ENCODE results near the gene TLR3. TPM values are rescaled to one million over a fixed set of nuclear protein-coding genes. Genes with fewer than 3 reads are reported as not detected.

The TLR3 gene
- total RNA-seq, 4 donors from 2014 or later: 0.47 to 2.5 (median 1.4) TPM

DNA sequence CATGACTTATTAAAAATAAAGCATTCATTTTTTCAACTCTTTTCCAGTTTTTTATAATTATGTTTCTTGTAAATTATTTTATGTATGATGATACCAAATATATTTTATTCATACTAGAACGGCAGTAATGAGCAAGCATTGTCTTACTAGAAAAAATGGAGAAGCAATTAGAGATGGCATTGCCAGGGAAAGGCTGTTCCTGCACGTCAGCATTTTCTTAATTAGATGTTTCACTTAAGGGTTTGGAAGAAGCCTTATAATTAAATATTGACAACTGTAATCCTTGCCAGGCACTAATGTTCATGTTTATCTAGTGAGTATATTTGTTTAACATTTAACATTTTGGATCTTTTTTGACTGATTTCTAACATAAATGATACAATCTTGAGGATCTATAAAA lies 52.1 kb downstream of the TLR3 start:
- no peaks in the 10 kb centered on the region for H3K9me3 ChIP-seq
- no peak for DNase-seq
- no peaks in the 10 kb centered on the region for H3K36me3 ChIP-seq
- intact Hi-C loops (cut with DNase I; ENCODE audit: low total_unique reads) (no loop called here), in situ Hi-C loops (cut with MboI; ENCODE audit: low sequenced_read_pairs in 4 of 4) (no loop called here)
- H3K27ac ChIP-seq: no peak overlapping the region
- ATAC-seq: no peak
- no peak overlapping the region for H3K4me3 ChIP-seq
- peaks cover 0 to 2% (median 0%) of the 10 kb centered on the region in 3 donors for H3K27me3 ChIP-seq
- TF ChIP-seq POLR2A (IDR thresholded peaks at IDR 0.05): no peak
- TF ChIP-seq, protein P1, sequence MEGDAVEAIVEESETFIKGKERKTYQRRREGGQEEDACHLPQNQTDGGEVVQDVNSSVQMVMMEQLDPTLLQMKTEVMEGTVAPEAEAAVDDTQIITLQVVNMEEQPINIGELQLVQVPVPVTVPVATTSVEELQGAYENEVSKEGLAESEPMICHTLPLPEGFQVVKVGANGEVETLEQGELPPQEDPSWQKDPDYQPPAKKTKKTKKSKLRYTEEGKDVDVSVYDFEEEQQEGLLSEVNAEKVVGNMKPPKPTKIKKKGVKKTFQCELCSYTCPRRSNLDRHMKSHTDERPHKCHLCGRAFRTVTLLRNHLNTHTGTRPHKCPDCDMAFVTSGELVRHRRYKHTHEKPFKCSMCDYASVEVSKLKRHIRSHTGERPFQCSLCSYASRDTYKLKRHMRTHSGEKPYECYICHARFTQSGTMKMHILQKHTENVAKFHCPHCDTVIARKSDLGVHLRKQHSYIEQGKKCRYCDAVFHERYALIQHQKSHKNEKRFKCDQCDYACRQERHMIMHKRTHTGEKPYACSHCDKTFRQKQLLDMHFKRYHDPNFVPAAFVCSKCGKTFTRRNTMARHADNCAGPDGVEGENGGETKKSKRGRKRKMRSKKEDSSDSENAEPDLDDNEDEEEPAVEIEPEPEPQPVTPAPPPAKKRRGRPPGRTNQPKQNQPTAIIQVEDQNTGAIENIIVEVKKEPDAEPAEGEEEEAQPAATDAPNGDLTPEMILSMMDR (IDR thresholded peaks at IDR 0.05 in 4 of 5, conservative IDR thresholded peaks at IDR 0.05 in 1 of 5): no peak
- no peaks in the 10 kb centered on the region for H3K4me1 ChIP-seq

DNA sequence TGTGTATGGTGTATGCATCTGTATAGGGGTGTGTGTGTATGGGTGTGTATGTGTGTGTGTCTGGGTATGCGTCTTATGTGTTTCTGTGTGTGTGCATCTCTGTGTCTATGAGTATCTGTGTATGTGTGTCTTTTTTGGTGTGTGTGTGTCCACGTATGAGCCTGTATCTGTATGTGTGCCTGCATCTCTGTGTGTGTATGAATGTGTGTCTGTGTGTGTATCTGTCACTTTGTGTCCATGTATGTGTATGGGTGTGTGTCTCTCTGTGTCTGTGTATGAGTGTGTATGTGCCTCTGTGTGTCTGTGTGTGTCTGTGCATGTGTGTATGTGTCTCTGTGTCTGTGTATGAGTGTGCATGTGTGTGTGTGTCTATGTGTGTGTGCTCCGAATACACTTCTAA lies 59.9 kb downstream of the TLR3 start:
- H3K4me1 ChIP-seq: no peaks in the 10 kb centered on the region
- H3K36me3 ChIP-seq: no peaks in the 10 kb centered on the region
- in situ Hi-C loops (cut with MboI; ENCODE audit: low sequenced_read_pairs in 4 of 4) (no loop called here), intact Hi-C loops (cut with DNase I; ENCODE audit: low total_unique reads) (no loop called here)
- no peak for ATAC-seq
- TF ChIP-seq POLR2A (IDR thresholded peaks at IDR 0.05): no peak
- TF ChIP-seq, protein P1 (IDR thresholded peaks at IDR 0.05 in 4 of 5, conservative IDR thresholded peaks at IDR 0.05 in 1 of 5): no peak
- H3K9me3 ChIP-seq: no peaks in the 10 kb centered on the region
- no peak overlapping the region for H3K27ac ChIP-seq
- H3K27me3 ChIP-seq: no peaks in the 10 kb centered on the region
- DNase-seq: no peak
- H3K4me3 ChIP-seq: no peak overlapping the region

DNA sequence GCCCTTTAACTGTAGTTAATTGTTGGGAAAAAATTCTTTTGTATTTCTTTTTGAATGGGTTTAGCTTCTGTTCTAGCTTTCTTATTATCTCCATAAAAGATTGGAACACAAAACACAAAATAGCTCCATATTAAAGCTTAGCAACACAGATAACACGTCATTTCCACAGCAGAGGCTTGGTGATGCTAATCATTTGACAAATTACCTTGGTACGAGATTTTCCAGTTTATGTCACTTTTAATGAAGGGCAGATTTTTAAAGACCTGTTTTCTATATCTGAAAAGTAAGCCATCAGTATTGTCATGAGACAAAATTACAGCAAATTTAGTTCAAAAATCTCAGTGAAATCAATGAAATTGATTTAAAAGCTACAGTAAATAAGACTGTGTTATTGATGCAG lies 63.0 kb downstream of the TLR3 start:
- H3K4me1 ChIP-seq: no peaks in the 10 kb centered on the region
- ATAC-seq (no peak), DNase-seq (no peak)
- H3K4me3 ChIP-seq: no peak overlapping the region
- TF ChIP-seq, protein P1 (IDR thresholded peaks at IDR 0.05 in 4 of 5, conservative IDR thresholded peaks at IDR 0.05 in 1 of 5): no peak
- no peak for TF ChIP-seq POLR2A (IDR thresholded peaks at IDR 0.05)
- H3K9me3 ChIP-seq: no peaks in the 10 kb centered on the region
- no peak overlapping the region for H3K27ac ChIP-seq
- in situ Hi-C loops (cut with MboI; ENCODE audit: low sequenced_read_pairs in 4 of 4) (no loop called here), intact Hi-C loops (cut with DNase I; ENCODE audit: low total_unique reads) (no loop called here)
- H3K36me3 ChIP-seq: no peaks in the 10 kb centered on the region
- no peaks in the 10 kb centered on the region for H3K27me3 ChIP-seq

DNA sequence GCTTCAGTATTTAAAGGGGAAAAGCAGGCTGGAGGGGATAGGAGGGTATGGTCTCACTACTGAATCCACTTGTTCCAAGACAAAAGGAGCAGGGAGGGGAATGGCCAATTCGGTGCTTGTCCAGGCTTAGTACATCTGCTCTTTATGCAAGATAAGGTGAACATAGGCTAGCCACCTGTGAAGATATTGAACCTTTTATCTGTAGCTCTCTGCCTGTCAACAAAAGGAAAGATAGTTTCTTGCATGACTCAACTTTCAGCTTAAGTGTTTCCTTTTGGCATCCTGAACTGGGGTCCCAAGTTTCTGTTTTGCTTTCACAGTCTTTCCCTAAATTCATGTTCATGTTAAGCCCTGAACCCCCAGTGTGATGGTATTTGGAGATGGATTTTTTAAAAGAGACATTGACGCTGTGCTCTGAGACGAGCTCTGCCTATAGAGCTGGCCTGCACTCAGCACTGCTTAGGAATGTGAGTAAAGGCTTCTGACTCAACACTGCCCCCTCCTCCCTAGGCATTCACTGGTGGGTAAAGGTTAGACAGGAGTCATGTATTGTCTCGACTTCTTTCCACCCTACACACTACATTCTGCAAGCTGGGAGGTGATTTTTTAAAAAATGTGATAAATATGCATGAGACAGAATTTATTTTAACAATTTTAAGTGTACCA lies 63.8 kb downstream of the TLR3 start:
- ATAC-seq (no peak), DNase-seq (no peak)
- no peaks in the 10 kb centered on the region for H3K4me1 ChIP-seq
- H3K27ac ChIP-seq: no peak overlapping the region
- intact Hi-C loops (cut with DNase I; ENCODE audit: low total_unique reads) (no loop called here), in situ Hi-C loops (cut with MboI; ENCODE audit: low sequenced_read_pairs in 4 of 4) (no loop called here)
- H3K36me3 ChIP-seq: no peaks in the 10 kb centered on the region
- H3K27me3 ChIP-seq: no peaks in the 10 kb centered on the region
- no peaks in the 10 kb centered on the region for H3K9me3 ChIP-seq
- TF ChIP-seq POLR2A (IDR thresholded peaks at IDR 0.05): no peak
- TF ChIP-seq, protein P1 (IDR thresholded peaks at IDR 0.05 in 4 of 5, conservative IDR thresholded peaks at IDR 0.05 in 1 of 5): no peak
- H3K4me3 ChIP-seq: no peak overlapping the region

DNA sequence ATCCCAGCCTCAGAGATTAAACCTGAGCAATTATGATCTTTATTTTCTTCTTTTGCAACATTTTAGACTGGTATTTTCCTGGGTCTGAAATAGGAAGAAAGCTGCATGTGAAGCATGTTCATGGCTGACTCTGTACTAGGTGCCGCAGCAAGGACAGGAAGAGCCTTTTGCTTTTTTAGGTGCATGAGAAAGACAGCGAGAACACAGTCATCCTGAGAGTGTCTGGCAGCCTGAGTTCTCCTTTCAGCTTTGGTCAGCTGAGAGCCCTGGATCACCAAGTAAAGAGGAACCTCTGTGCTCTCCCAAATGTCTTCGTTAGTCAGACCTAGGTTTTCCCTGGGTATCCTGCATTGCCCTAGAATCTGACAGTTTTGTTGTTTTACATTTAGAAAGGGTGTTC lies 65.3 kb downstream of the TLR3 start:
- intact Hi-C loops (cut with DNase I; ENCODE audit: low total_unique reads) (no loop called here), in situ Hi-C loops (cut with MboI; ENCODE audit: low sequenced_read_pairs in 4 of 4) (no loop called here)
- Histone ChIP-seq H3K4me1 (no peaks in the 10 kb centered on the region), H3K4me3 (no peak overlapping the region), H3K9me3 (no peaks in the 10 kb centered on the region), H3K27me3 (no peaks in the 10 kb centered on the region), H3K27ac (no peak overlapping the region), H3K36me3 (no peaks in the 10 kb centered on the region)
- DNase-seq (no peak), ATAC-seq (no peak)
- TF ChIP-seq, protein P1 (IDR thresholded peaks at IDR 0.05 in 4 of 5, conservative IDR thresholded peaks at IDR 0.05 in 1 of 5): no peak
- no peak for TF ChIP-seq POLR2A (IDR thresholded peaks at IDR 0.05)

All from gastrocnemius medialis (tissue), 4 donors.